ENCODE data around the gene FAM72B. TPM values are rescaled to one million over a fixed set of nuclear protein-coding genes. Genes with fewer than 3 reads are reported as not detected.
A peak's percentile ranks its signal among the peaks of the same experiment; 100 is the strongest.
"Not testable (repeated sequence)": the region's sequence is repeated elsewhere in the genome, so short reads cannot be mapped to it uniquely, and the experiment has no call there.

Gene FAM72B
- total RNA-seq, result 10 to 100 TPM; 24.6 to 26.9 TPM

DNA sequence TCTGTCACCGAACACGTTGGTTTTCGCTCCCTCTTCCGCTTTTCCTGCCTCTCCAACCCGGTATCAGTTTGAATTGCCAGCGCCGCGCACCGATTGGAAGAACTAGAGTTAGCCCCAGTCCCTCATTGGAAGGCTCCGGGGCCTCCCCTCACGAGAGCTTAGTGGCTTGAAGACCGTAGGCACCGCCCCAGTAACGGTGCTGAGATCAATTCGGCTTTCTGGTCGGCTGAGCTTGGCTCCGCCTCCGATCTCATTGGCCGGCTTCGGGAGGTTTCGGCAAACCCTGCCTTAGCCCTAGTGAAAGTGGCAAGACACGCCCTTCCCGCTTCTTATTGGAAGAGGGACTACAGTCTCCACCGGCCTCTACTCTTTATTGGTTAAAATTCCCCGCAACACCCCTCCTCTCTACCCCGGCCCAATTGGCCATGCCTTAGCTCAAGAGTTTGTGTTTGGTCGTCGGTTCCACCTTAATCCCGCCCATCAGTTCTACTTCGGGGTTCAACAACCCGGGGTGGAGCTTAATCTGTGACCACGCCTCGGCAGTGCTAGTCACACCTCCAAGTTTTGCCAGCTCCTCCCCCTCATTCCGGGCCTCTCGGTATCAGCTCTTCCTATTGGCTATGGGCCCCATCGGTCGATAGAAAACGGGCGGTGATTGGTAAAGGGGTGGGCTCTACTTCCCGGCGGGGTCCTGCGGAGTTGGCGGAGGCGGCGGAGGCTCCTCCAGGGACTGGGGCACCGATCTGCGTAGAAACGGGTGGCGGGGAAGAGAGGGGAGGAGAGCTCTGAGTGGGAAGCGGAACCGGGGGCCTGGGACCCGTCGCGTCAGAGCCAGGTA lies at the start of gene FAM72B, which contains the start of gene SRGAP2C:
Gene FAM72B (minus strand): TSS at position 51 of the 838 bp plus-strand sequence. CDS start 851 bp downstream, outside the sequence.
Gene SRGAP2C (plus strand): TSS at position 686 of the 838 bp plus-strand sequence. CDS start 2,472 bp downstream, outside the sequence.
- not testable (repeated sequence) for H3K4me1 Mint-ChIP-seq, H3K27me3 Mint-ChIP-seq, H3K9me3 Mint-ChIP-seq, H3K36me3 Mint-ChIP-seq
- peak within 1 kb of the TSS; percentile 87 for H3K4me3 Mint-ChIP-seq
- H3K27ac Mint-ChIP-seq, result peak within 1 kb of the TSS; percentile 88
- peak; percentile 89 for DNase-seq

- H3K36me3 Mint-ChIP-seq, H3K9me3 Mint-ChIP-seq, H3K4me1 Mint-ChIP-seq, DNase-seq, H3K27me3 Mint-ChIP-seq, H3K27ac Mint-ChIP-seq, H3K4me3 Mint-ChIP-seq: not testable (repeated sequence)
Observed at GRCh38 chr1:121232445-121233125, 48.4 kb upstream of the FAM72B start.

DNA sequence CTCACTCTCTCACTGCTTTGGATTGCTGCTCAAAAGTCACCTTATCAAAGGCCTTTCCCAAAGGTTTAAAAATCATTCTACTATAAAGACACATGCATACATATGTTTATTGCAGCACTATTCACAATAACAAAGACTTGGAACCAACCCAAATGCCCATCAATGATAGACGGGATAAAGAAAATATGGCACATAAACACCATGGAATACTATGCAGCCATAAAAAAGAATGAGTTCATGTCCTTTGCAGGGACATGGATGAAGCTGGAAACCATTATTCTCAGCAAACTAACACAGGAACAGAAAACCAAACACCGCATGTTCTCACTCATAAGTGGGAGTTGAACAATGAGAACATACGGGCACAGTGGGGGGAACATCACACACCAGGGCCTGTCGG lies 46.5 kb upstream of the FAM72B start:
- not testable (repeated sequence) for H3K4me3 Mint-ChIP-seq, H3K27ac Mint-ChIP-seq, H3K9me3 Mint-ChIP-seq, DNase-seq, H3K27me3 Mint-ChIP-seq, H3K36me3 Mint-ChIP-seq, H3K4me1 Mint-ChIP-seq

DNA sequence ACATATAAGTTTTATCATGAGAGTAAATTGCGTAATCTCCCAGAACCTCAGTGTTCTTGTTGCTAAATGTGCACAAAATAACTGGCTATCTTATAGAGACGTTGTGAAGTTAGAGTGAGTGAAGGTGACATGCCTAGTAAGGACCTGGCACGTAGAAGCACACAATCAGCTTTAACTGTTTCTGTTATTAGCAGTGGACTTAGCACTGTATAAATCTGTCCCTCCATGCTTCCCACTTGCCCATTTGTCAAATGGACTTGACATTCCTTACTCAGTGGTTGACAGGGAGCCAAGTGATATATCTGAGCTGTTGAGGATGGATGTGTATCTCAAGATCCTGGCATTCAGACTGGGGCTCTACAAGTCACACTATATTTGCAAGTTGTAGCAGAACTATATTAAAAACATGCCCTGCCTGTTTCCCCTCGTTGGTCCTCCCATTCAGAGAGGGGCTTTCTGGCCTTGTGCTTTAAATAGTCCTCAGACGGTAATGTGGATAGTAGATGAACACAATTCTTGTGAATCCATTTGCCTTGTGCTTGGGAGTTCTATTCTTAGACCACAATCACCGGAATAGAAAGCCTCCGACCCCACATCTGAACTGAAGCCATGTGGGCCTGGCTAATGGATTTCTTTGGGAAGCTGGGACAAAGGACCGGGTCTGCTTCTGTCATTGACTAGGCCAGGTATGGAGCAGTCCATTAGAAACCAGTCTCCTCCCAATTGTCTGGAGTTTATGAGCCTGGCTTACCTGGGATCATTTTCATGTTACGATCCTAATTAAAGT lies 43.6 kb upstream of the FAM72B start:
- not testable (repeated sequence) for H3K27me3 Mint-ChIP-seq, H3K4me1 Mint-ChIP-seq, H3K4me3 Mint-ChIP-seq

DNA sequence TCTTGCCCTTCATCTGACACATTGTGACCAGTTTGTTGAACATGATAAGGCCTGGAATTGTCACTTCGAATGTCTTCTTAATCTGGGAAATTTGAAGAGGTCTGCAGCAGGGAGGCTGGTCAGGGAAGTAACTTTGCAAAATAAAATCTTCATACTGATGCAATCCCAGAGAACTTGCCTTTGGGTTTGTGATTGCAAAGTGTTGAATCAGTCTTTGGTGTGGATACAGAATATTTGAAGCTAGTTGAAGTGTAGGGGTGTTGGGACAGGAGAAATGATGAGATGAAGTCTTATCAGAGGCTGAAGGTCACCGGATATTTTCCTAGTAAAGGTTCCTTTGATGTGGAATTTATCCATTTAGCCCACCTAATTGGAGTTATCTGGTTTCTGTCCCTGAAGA lies 42.8 kb upstream of the FAM72B start:
- not testable (repeated sequence) for H3K4me3 Mint-ChIP-seq, H3K36me3 Mint-ChIP-seq, H3K9me3 Mint-ChIP-seq

More for the DNA sequence above, 43.6 kb upstream of the FAM72B start:
- DNase-seq, H3K9me3 Mint-ChIP-seq, H3K36me3 Mint-ChIP-seq, H3K27ac Mint-ChIP-seq: not testable (repeated sequence)

DNA sequence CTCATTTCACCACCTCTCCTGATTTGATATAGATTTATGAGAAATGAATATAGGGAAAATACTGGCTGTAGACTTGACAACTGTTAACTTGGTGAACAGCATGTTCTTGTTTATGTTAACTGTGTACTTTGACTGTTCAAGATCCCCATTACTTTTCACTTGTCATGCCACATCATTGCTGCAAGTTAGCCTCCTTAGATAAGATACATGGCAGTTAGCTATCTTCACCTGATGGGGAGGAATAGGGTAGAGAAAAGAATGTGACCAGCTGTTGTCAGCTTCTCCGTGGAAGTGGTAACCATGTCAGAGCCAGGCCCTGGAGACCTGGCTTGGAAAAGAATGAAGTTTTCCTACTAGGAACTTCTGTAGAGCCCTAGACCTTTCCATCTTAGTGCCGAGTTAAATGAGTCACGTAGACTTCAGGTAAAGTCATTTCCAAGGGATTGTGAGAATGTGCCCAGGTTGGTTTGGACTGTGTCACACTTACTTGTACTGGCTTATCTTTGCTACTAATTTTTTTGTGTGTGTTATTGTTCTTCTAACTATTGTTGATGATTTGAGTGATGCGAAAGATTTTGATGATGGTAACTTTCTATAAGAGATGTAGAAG lies 42.3 kb upstream of the FAM72B start:
- H3K4me3 Mint-ChIP-seq, H3K4me1 Mint-ChIP-seq, H3K36me3 Mint-ChIP-seq, H3K27me3 Mint-ChIP-seq, H3K9me3 Mint-ChIP-seq, DNase-seq, H3K27ac Mint-ChIP-seq: not testable (repeated sequence)

More for the DNA sequence above, 42.8 kb upstream of the FAM72B start:
- not testable (repeated sequence) for H3K27ac Mint-ChIP-seq, DNase-seq, H3K27me3 Mint-ChIP-seq, H3K4me1 Mint-ChIP-seq

DNA sequence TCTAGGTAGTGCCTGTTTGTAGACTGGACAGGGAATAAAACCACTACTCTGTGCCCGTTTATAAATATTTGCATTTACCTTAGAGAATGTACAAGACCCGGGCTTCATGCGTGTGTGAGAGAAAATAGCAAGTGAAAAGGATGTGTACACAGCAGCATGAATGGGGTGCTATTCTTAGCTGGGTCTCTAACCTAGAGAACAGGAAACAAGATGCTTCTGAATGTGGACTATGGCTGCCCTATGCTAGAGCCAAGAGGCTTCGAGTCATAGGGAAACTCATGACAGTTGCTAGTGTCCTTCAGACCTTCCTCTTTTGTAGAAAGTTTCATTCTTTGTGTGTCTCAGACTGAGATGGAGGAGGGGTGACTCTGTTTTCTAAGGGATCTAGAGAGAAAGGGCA lies 40.6 kb upstream of the FAM72B start:
- H3K27me3 Mint-ChIP-seq, H3K27ac Mint-ChIP-seq, DNase-seq, H3K4me3 Mint-ChIP-seq, H3K4me1 Mint-ChIP-seq, H3K36me3 Mint-ChIP-seq, H3K9me3 Mint-ChIP-seq: not testable (repeated sequence)

DNA sequence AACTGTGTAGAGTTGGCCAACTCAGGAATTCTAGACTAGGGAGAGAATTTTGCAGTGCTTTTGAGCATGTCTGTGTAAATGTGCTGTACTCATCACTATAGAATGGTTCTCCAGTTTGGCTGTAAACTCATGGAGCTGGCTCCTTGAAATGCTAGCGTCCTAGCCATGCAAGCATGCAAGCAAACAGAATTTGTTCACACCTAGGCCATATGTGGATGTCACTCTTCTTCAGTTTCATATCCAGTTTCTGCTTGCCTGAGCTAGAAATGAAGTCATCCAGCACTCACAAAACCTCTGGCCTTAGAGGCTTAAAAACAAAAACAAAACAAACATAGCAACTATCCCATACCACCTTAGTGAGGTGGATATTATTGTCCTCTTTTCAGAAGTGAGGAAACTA lies 37.6 kb upstream of the FAM72B start:
- H3K27me3 Mint-ChIP-seq, H3K9me3 Mint-ChIP-seq, DNase-seq, H3K4me1 Mint-ChIP-seq, H3K4me3 Mint-ChIP-seq, H3K27ac Mint-ChIP-seq, H3K36me3 Mint-ChIP-seq: not testable (repeated sequence)

GRCh38 chr1:121216676-121217075 lies 32.5 kb upstream of the FAM72B start:
- not testable (repeated sequence) for H3K4me1 Mint-ChIP-seq, H3K36me3 Mint-ChIP-seq, H3K27ac Mint-ChIP-seq, DNase-seq, H3K4me3 Mint-ChIP-seq, H3K9me3 Mint-ChIP-seq, H3K27me3 Mint-ChIP-seq

GRCh38 chr1:121215699-121216417 lies 31.7 kb upstream of the FAM72B start:
- not testable (repeated sequence) for H3K36me3 Mint-ChIP-seq, H3K4me3 Mint-ChIP-seq, DNase-seq, H3K27me3 Mint-ChIP-seq, H3K4me1 Mint-ChIP-seq, H3K27ac Mint-ChIP-seq, H3K9me3 Mint-ChIP-seq

DNA sequence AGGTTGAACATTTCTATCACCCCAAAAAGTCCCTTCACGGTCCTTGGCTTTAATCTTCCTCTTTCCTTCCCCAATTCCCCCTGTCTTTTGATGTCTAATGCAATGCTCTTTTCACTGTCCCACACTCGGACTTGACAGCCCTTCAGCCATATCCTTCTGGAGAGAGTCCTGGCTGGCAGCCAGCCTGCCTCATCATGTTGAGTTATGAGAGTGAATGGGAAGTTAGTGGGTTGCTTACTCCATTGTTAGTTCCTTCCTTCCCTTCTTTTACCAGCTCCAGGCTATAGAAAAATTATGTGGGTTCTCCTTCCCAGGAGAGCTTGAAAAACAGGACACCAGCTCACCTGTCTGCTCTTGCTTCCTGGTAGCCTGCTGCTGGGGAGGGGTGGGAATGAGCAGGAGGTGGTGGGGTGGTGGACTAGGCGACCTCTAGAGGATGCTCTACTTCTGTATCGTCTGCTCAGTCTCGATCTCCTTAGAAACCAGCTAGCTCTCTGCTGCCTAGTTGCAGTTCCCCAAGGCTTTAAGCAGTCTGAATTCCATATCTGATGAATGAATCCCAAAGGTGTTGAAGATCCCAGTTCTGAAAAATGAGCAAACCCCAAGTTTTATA lies 30.5 kb upstream of the FAM72B start:
- not testable (repeated sequence) for H3K36me3 Mint-ChIP-seq, H3K4me1 Mint-ChIP-seq, DNase-seq, H3K4me3 Mint-ChIP-seq, H3K27me3 Mint-ChIP-seq, H3K27ac Mint-ChIP-seq, H3K9me3 Mint-ChIP-seq

GRCh38 chr1:121213491-121213890 lies 29.4 kb upstream of the FAM72B start:
- not testable (repeated sequence) for H3K36me3 Mint-ChIP-seq, H3K9me3 Mint-ChIP-seq, H3K27ac Mint-ChIP-seq, H3K4me1 Mint-ChIP-seq, H3K27me3 Mint-ChIP-seq, H3K4me3 Mint-ChIP-seq, DNase-seq

DNA sequence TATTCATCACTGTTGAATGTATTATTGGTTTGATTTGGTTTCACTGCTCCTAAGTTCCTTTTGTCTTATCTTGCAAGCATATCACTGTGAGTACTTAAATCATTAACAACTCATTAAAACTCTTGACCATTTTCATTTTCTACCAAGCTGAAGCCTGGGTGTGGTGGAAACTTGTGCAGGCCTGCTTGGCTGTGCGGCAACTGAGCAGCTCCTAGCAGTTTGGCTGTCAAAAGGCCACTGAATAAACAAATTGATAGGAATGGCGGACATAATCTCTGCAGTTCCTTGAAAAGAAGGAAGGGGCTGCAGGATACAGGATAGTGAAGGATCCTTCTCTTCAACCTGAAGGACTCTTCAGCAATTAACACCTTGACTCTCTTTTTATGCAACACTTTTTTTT lies 26.6 kb upstream of the FAM72B start:
- H3K4me1 Mint-ChIP-seq, H3K27me3 Mint-ChIP-seq, DNase-seq, H3K9me3 Mint-ChIP-seq, H3K4me3 Mint-ChIP-seq, H3K27ac Mint-ChIP-seq, H3K36me3 Mint-ChIP-seq: not testable (repeated sequence)

- not testable (repeated sequence) for H3K4me1 Mint-ChIP-seq, DNase-seq, H3K4me3 Mint-ChIP-seq, H3K27me3 Mint-ChIP-seq, H3K9me3 Mint-ChIP-seq, H3K36me3 Mint-ChIP-seq, H3K27ac Mint-ChIP-seq
Observed at GRCh38 chr1:121208375-121208774, 24.2 kb upstream of the FAM72B start.
